Measurements from ENCODE around the gene SIRT7.
A peak's percentile ranks its signal among the peaks of the same experiment; 100 is the strongest.

SIRT7 gene

GRCh38 chr17:81885454-81885853, 32.5 kb downstream of the SIRT7 start:
- DNase-seq: no peak

GRCh38 chr17:81884968-81885367, 33.0 kb downstream of the SIRT7 start:
- no peak for DNase-seq

- no peak for DNase-seq
These were observed 33.5 kb downstream of the SIRT7 start for GRCh38 chr17:81884520-81884919.

GRCh38 chr17:81879121-81879520, 38.9 kb downstream of the SIRT7 start:
- DNase-seq: no peak

GRCh38 chr17:81878294-81878693, 39.7 kb downstream of the SIRT7 start:
- peak; percentile 13 for DNase-seq

GRCh38 chr17:81877569-81877968, 40.4 kb downstream of the SIRT7 start:
- no peak for DNase-seq

- peak; percentile 83 for DNase-seq
These were observed 46.4 kb downstream of the SIRT7 start for GRCh38 chr17:81871387-81872230.

- DNase-seq: no peak
These were observed 47.0 kb downstream of the SIRT7 start, which contains the start of gene ARHGDIA for GRCh38 chr17:81870981-81871386. TSS of gene ARHGDIA (minus strand) at chr17:81871337. CDS start at chr17:81869930, 1,407 bp downstream.

GRCh38 chr17:81870131-81870980, 47.6 kb downstream of the SIRT7 start:
- peak; percentile 52 for DNase-seq

GRCh38 chr17:81869221-81870130, 48.5 kb downstream of the SIRT7 start:
- peak; percentile 26 for DNase-seq

GRCh38 chr17:81868674-81869220, 49.2 kb downstream of the SIRT7 start:
- peak; percentile 85 for DNase-seq

- peak; percentile 21 for DNase-seq
These were observed 49.8 kb downstream of the SIRT7 start for GRCh38 chr17:81867991-81868673.

GRCh38 chr17:81867170-81867990, 50.6 kb downstream of the SIRT7 start:
- DNase-seq: peak; percentile 66

GRCh38 chr17:81866440-81867169, 51.4 kb downstream of the SIRT7 start:
- DNase-seq: peak; percentile 19

GRCh38 chr17:81865733-81866439, 52.1 kb downstream of the SIRT7 start:
- DNase-seq: no peak

GRCh38 chr17:81865358-81865732, 52.6 kb downstream of the SIRT7 start:
- no peak for DNase-seq

- no peak for DNase-seq
These were observed 53.9 kb downstream of the SIRT7 start for GRCh38 chr17:81863833-81864768.

GRCh38 chr17:81863123-81863675, 54.8 kb downstream of the SIRT7 start:
- no peak for DNase-seq
